HG02623 (cell line): Measurements from ENCODE around the gene EPB41L4B.
"Not testable (repeated sequence)": the region's sequence is repeated elsewhere in the genome, so short reads cannot be mapped to it uniquely, and the experiment has no call there.

Source experiments
- ATAC-seq: cut with Tn5 transposase; IDR thresholded peaks from one replicate; pipeline ENCODE4 v1.9.1; 2021; ENCODE audit warnings: moderate library complexity; ENCODE audit not compliant: unreplicated experiment

EPB41L4B gene

DNA sequence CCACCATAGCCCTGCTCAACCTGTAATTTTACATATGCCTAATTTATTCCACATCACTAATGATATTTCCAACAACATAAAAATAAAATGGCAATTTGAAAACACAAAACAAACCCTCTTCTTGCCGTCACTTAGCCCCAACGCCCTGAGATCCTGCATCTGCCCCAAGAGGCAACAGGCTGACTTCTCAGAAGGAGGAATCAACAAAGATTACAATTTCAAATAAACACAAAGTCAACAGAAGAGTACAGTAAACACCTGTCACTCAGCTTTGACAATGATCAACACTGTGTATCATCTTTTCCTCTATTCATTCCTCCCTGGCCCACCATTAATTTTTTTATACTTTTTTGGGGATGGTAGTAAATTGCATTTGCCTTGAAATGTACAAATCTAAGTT lies 19.8 kb downstream of the EPB41L4B start:
- no peak for ATAC-seq

DNA sequence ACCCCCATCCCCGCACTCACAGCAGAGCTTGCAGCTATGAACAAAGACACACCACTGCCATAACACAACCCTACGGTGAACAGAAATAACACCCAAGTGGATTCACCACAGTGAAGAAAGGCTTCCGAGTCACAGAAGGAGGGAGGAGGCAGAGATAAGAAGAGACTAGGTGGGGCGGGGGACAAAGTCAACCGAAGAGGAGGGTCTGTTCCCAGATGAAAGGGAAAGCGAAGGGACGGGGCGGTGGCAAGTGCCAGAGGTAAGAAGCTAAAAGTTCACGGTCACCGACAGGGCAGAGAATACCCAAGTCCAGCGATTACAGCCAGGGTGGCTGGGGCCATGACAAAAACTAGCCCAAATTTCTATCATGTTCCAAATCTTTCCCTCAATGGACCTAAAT lies 21.0 kb downstream of the EPB41L4B start:
- ATAC-seq, result no peak

DNA sequence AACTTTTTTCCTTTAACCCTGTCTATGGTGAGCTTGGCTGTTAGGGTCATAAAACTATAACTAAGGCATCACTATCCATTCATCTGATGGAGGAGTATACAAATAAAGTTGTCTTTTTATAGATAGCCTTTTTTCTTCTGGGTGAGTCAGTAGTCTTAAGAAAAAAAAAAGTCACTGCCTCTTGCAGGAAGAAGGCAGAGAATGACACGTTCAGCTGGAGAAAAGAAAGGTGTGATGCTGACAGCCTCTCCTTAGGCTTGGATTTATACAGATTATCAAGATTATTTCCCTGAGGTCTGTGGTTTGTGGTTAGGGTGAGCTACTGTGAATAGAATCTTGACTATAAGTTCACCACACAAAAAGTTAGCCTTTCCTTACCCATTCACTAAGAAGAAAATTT lies 23.0 kb downstream of the EPB41L4B start:
- no peak for ATAC-seq

- no peak for ATAC-seq
Observed at GRCh38 chr9:109295221-109296130, 25.4 kb downstream of the EPB41L4B start.

- ATAC-seq, result no peak
Observed at GRCh38 chr9:109290385-109290784, 30.5 kb downstream of the EPB41L4B start.

DNA sequence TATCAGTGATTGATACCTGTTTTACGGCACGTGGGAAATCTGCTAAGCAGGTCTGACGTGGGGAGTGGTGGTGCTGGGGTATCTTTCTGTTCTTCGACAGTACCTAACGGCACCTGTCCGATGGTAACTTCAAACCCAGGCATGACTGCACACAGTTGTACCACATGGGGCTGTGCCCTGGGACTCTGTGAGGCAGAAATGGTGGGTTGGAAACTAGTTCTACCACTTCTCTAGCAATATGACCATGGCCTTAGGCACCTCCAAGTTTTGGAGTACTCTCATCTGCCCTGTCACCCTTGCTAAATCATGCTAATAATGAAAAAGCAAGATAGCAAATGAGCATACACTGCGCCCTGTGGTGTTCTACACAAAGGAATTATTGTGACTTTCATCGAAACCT lies 30.9 kb downstream of the EPB41L4B start:
- no peak for ATAC-seq

GRCh38 chr9:109289186-109289585 lies 31.7 kb downstream of the EPB41L4B start:
- ATAC-seq, result no peak

DNA sequence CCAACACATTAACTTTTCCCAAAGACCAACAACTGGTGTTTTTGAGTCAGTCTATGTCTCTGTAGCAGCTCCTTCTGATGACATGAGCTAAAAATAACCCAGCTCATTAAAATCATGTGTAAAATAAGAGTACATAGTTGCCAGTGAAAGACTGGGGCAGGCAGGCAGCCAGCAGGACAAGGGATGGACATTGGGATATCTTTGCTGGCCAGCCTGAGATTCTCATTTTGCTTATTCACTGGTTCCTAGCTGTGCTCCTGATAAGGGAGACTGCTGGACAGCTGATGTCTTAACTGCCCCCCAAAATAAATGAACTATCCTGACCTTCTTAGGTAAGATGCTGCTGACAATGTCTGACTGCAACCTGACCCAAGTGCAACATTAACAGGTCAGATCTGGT lies 33.9 kb downstream of the EPB41L4B start:
- no peak for ATAC-seq

DNA sequence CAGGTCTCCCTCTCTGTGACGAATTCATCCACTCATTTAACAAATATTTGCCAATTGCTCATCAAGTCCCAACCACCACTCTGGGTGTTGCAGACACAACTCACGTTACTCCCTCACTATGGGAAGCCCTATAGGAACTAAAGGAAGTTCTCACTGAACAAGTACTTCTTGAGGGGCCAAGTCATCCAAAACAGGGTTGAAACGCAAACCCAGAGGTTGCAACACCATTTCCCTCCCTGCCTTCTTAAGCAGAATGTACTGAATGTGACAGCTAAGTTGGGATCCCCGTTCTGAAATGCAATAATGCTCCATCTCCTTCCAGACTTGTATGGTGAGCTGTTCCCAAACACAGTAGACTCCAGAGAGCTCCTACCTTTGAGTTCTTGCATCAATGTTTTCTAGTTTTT lies 34.3 kb downstream of the EPB41L4B start:
- ATAC-seq, result no peak

DNA sequence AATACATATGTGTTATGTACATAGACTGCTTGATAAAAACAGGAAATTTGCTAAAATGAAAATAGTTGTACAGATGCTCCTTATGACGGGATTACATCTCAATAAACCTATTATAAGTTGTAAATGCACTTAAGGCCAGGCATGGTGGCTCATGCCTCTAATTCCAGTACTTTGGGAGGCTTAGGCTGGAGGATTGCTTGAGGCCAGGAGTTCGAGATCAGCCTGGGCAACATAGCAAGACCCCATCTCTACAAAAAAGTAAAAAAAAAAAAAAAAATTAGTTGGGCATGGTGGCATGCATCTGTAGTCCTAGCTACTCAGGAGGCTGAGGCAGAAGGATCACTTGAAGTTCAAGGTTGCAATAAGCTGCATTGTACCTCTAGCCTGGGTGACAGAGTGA lies 37.2 kb downstream of the EPB41L4B start:
- ATAC-seq, result not testable (repeated sequence)

GRCh38 chr9:109283012-109283411 lies 37.8 kb downstream of the EPB41L4B start:
- ATAC-seq, result no peak

DNA sequence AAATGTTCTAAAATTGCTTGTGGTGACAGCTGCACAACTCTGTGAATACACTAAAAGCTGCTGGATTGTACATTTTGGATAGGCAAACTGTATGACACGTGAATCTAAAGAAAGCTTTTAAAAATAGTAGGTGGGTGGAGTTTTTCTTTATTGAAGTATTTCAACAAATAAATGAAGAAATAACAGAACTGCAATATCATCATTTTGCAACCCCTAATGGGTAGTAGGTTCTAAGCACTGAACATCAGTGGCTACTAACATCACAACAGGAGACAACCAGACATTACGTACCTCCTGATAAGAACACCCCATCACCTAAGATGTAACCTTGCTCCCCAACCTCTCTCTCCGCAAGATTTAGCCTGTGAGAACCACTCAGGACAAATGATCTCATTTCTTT lies 38.6 kb downstream of the EPB41L4B start:
- no peak for ATAC-seq

DNA sequence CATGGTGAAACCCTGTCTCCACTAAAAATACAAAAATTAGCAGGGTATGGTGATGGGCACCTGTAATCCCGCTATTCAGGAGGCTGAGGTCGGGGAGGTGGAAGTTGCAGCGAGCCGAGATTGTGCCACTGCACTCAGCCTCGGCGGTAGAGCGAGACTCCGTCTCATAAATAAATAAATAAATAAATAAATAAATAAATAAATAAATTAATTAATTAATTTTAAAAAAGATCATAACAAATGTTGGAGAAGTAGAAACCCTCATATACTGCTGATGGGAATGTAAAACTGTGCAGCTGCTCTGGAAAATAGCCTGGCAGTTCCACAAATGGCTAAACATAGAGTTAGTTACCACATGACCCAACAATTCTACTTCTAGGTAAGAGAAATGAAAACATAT lies 39.3 kb downstream of the EPB41L4B start:
- no peak for ATAC-seq

DNA sequence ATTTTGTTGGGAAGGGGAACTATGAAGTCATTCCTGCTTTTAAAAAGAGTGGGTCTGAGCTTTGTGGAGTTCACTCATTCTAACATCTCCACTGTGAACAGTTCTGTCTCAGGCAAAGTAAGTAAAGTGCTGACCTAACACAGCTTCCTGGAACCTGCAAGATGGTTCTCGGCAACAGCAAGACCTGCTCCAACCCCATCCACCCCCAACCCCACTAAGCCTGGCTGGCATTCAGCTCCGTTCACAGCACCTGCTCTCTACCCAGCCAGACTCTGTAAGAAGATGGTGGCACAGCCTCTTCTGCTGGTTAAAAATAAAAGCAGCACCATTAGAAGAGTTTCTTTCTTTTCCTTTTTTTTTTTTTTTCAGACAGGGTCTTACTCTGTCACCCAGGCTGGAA lies 42.0 kb downstream of the EPB41L4B start:
- ATAC-seq, result no peak

DNA sequence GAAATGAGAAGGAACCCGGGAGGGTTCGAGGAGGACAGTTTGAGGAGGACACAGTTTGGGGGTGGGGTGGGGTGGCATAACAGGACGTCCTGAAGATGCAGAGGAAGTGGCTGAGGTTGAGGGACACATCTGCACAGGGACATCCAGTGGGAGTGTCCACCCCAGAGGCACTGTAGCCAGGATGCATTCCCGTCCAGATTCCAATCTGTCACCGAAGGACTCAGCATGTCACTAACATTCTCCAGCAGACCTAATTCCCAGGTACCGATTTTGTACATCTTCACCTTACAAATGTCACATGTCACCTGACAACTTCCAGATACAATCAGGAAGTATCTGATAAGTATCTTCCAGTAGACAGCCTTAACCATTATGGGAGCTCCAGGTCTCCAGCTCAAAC lies 42.6 kb downstream of the EPB41L4B start:
- no peak for ATAC-seq

DNA sequence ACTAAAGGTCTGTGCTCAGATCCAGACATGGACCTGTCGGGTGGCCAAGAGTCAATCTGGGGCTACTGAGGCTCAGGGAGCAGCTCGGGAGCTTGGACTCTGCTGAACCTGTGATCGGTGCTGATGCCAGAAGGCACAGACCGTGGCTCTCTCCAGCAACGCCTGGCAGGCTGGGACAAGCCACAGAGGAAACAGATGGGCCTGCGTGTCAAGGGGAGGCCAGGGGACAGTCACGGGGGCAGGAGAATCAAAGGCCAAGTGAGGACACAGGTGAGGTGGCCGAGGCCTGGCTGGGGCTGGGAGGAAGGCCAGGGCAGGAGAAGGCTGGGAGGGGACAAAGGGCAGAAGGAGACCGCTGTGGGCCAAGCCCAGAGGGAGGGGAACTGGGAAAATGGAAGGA lies 43.4 kb downstream of the EPB41L4B start:
- no peak for ATAC-seq

GRCh38 chr9:109276469-109277440 lies 44.1 kb downstream of the EPB41L4B start:
- ATAC-seq, result no peak

DNA sequence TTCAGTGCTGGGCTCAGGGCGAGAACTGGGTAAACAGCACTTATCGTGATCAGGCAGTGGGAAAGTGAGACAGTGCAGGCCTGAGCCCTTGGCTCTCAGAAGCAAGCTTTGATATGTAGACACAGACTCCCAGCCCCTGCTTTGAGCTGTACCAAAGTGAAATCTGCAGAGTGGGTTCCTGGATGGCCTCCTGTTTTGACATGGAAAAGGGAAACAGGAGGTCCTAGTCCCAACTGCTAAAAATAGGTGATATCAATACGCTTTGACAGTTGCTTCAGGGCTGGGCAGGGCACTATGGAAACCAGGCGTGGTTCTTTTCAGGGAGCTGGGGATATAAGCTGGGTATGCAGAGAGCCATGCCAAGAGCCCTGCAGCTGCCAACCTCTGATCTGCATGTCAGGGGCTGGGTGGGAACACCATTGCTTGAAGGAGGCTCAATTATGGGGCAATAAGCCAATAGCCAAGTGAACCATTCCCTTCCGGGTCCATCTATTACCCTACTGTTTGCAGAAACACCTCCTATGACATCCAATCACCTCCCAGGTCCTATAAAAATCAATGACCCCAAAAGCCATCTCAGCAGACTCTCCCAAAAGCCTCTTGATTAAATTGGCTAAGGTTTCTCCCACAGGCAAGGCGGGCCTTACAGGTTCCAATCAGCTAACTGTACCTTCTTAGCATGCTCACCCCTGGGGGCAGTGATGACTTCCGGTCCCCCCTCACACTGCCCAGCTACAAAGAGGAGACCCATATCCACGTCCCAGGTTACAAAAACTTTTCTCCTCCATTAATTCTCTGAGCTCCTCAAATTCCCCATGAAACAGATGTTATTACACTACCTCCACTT lies 45.8 kb downstream of the EPB41L4B start:
- no peak for ATAC-seq

- ATAC-seq, result no peak
Observed at GRCh38 chr9:109273869-109274268, 47.0 kb downstream of the EPB41L4B start.

DNA sequence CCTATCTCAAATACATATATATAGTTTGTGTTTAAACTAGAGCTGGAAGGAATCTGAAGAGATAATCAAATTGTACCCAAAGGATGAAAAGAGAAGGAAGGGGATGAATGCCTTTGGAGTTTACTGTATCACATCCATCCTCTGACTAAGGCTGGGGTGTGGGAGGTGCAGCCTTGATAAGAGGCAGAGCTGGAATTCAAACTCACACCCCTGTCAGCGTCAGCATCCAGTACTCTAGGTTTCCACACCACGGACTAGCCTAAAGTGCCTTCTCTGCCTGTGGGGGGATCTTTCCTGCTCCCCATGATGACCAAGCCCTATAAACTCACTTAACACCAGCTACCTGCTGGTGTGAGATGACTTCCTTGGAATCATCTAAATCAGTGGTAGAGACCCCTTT lies 48.1 kb downstream of the EPB41L4B start:
- no peak for ATAC-seq

DNA sequence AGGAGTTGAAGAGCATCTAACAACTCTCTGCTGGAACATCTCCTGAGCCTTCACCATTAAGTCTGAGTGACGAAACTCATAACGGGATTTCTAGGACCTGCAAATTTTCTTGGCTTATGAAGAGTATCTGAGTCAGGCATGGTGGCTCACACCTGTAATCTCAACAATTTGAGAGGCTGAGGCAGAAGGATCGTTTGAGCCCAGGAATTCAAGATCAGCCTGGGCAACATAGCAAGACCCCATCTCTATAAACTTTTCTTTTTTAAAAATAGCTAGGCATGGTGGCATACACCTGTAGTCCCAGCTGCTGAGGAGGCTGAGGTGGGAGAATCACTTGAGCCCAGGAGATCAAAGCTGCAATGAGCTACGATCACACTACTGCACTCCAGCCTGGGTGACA lies 48.8 kb downstream of the EPB41L4B start:
- ATAC-seq, result no peak
